ENCODE results near the gene ST6GALNAC6. TPM values are rescaled to one million over a fixed set of nuclear protein-coding genes. Genes with fewer than 3 reads are reported as not detected.

The ST6GALNAC6 gene
- total and polyA plus RNA-seq, 2 of the 8 experiments (the other 6 are each of a cell fraction or from before 2014, with no cell fraction given) = 43.7 to 64.4 TPM

DNA sequence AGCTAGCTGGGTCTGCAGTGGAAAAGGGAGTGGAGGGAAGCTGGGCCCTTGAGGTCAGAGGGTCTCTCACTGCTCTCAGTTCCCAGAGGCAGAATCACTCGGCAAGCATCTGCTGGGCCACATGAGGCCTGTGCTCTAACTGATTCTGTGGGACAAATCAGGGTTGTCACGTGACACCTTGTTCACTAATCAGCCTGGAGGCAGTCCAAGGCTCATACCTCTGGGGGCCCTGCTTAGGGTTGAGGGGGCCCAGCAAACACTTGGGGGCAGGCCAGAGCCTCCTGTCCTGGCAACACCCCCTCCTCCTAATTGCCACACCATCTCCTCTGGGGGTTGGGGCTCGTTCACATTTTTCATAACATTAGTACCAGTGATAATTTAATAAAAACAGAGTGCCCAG lies 47.3 kb upstream of the ST6GALNAC6 start (continued):
- TF ChIP-seq, protein P1, sequence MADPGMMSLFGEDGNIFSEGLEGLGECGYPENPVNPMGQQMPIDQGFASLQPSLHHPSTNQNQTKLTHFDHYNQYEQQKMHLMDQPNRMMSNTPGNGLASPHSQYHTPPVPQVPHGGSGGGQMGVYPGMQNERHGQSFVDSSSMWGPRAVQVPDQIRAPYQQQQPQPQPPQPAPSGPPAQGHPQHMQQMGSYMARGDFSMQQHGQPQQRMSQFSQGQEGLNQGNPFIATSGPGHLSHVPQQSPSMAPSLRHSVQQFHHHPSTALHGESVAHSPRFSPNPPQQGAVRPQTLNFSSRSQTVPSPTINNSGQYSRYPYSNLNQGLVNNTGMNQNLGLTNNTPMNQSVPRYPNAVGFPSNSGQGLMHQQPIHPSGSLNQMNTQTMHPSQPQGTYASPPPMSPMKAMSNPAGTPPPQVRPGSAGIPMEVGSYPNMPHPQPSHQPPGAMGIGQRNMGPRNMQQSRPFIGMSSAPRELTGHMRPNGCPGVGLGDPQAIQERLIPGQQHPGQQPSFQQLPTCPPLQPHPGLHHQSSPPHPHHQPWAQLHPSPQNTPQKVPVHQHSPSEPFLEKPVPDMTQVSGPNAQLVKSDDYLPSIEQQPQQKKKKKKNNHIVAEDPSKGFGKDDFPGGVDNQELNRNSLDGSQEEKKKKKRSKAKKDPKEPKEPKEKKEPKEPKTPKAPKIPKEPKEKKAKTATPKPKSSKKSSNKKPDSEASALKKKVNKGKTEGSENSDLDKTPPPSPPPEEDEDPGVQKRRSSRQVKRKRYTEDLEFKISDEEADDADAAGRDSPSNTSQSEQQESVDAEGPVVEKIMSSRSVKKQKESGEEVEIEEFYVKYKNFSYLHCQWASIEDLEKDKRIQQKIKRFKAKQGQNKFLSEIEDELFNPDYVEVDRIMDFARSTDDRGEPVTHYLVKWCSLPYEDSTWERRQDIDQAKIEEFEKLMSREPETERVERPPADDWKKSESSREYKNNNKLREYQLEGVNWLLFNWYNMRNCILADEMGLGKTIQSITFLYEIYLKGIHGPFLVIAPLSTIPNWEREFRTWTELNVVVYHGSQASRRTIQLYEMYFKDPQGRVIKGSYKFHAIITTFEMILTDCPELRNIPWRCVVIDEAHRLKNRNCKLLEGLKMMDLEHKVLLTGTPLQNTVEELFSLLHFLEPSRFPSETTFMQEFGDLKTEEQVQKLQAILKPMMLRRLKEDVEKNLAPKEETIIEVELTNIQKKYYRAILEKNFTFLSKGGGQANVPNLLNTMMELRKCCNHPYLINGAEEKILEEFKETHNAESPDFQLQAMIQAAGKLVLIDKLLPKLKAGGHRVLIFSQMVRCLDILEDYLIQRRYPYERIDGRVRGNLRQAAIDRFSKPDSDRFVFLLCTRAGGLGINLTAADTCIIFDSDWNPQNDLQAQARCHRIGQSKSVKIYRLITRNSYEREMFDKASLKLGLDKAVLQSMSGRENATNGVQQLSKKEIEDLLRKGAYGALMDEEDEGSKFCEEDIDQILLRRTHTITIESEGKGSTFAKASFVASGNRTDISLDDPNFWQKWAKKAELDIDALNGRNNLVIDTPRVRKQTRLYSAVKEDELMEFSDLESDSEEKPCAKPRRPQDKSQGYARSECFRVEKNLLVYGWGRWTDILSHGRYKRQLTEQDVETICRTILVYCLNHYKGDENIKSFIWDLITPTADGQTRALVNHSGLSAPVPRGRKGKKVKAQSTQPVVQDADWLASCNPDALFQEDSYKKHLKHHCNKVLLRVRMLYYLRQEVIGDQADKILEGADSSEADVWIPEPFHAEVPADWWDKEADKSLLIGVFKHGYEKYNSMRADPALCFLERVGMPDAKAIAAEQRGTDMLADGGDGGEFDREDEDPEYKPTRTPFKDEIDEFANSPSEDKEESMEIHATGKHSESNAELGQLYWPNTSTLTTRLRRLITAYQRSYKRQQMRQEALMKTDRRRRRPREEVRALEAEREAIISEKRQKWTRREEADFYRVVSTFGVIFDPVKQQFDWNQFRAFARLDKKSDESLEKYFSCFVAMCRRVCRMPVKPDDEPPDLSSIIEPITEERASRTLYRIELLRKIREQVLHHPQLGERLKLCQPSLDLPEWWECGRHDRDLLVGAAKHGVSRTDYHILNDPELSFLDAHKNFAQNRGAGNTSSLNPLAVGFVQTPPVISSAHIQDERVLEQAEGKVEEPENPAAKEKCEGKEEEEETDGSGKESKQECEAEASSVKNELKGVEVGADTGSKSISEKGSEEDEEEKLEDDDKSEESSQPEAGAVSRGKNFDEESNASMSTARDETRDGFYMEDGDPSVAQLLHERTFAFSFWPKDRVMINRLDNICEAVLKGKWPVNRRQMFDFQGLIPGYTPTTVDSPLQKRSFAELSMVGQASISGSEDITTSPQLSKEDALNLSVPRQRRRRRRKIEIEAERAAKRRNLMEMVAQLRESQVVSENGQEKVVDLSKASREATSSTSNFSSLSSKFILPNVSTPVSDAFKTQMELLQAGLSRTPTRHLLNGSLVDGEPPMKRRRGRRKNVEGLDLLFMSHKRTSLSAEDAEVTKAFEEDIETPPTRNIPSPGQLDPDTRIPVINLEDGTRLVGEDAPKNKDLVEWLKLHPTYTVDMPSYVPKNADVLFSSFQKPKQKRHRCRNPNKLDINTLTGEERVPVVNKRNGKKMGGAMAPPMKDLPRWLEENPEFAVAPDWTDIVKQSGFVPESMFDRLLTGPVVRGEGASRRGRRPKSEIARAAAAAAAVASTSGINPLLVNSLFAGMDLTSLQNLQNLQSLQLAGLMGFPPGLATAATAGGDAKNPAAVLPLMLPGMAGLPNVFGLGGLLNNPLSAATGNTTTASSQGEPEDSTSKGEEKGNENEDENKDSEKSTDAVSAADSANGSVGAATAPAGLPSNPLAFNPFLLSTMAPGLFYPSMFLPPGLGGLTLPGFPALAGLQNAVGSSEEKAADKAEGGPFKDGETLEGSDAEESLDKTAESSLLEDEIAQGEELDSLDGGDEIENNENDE (IDR thresholded peaks at IDR 0.05; ENCODE audit: insufficient replicate concordance, low read length) = no peak
- TF ChIP-seq POLR2AphosphoS5 (IDR thresholded peaks at IDR 0.05; ENCODE audit: low read depth, low read length) (no peak), SP4 (IDR thresholded peaks at IDR 0.05; ENCODE audit: low read length) (no peak), CHD2 (IDR thresholded peaks at IDR 0.05; ENCODE audit: low read length) (no peak), ZNF274 (IDR thresholded peaks at IDR 0.05; ENCODE audit: borderline replicate concordance, extremely low read depth, low read length) (no peak), NANOG (IDR thresholded peaks at IDR 0.05; ENCODE audit: insufficient read depth, low read depth, low read length, poor library complexity, severe bottlenecking) (no peak), CEBPB (IDR thresholded peaks at IDR 0.05; ENCODE audit: low read depth, low read length) (no peak), SP1 (IDR thresholded peaks at IDR 0.05; ENCODE audit: low read depth, low read length) (no peak)
- TF ChIP-seq, protein P2, sequence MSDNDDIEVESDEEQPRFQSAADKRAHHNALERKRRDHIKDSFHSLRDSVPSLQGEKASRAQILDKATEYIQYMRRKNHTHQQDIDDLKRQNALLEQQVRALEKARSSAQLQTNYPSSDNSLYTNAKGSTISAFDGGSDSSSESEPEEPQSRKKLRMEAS (IDR thresholded peaks at IDR 0.05) = no peak
